HepG2 (cell line): ENCODE results near the gene ADAM22.

Experiments used
- CTCF ChIP-seq: sonication (generic); formaldehyde crosslinking; IDR thresholded peaks from 2 replicates; pipeline ENCODE4 v1.5.0; 2020; ENCODE audit warnings: mild to moderate bottlenecking, missing genetic modification reagents, moderate library complexity
- TCF7 ChIP-seq: sonication (generic); IDR thresholded peaks from 2 replicates; pipeline ENCODE4 v1.6.1; 2016; ENCODE audit warnings: antibody characterized with exemption, low read depth
- ZFP36 ChIP-seq: fragments of 150-350 bp; IDR thresholded peaks from 2 replicates; pipeline ENCODE4 v1.6.1; 2018; ENCODE audit warnings: borderline replicate concordance, low read length, low read depth; ENCODE audit not compliant: partially characterized antibody
- ZNF143 ChIP-seq: sonication (generic); formaldehyde crosslinking; IDR thresholded peaks from 2 replicates; pipeline ENCODE4 v1.4.0; 2020; ENCODE audit warnings: missing genetic modification reagents
- ZNF430 ChIP-seq: sonication (generic); formaldehyde crosslinking; IDR thresholded peaks from 2 replicates; pipeline ENCODE4 v1.9.0; 2021; ENCODE audit warnings: mild to moderate bottlenecking, missing genetic modification reagents
- ZNF550 ChIP-seq: sonication (generic); formaldehyde crosslinking; IDR thresholded peaks from 2 replicates; pipeline ENCODE4 v1.4.0; 2020; ENCODE audit warnings: mild to moderate bottlenecking, missing genetic modification reagents, borderline replicate concordance
- ZZZ3 ChIP-seq: sonication (generic); formaldehyde crosslinking; IDR thresholded peaks from 2 replicates; pipeline ENCODE4 v1.4.0; 2020; ENCODE audit warnings: missing genetic modification reagents, mild to moderate bottlenecking, borderline replicate concordance
- TF ChIP-seq, protein P1 (sequence below): IDR thresholded peaks from 2 replicates; pipeline ENCODE4 v1.6.1; 2012; ENCODE audit warnings: low read length, improper control_type of control experiment

- no peak for TF ChIP-seq ZNF143 (CRISPR knock-in tag)
- TF ChIP-seq CTCF (CRISPR knock-in tag): no peak
- TF ChIP-seq ZNF550 (CRISPR knock-in tag): no peak
- TF ChIP-seq, protein P1, sequence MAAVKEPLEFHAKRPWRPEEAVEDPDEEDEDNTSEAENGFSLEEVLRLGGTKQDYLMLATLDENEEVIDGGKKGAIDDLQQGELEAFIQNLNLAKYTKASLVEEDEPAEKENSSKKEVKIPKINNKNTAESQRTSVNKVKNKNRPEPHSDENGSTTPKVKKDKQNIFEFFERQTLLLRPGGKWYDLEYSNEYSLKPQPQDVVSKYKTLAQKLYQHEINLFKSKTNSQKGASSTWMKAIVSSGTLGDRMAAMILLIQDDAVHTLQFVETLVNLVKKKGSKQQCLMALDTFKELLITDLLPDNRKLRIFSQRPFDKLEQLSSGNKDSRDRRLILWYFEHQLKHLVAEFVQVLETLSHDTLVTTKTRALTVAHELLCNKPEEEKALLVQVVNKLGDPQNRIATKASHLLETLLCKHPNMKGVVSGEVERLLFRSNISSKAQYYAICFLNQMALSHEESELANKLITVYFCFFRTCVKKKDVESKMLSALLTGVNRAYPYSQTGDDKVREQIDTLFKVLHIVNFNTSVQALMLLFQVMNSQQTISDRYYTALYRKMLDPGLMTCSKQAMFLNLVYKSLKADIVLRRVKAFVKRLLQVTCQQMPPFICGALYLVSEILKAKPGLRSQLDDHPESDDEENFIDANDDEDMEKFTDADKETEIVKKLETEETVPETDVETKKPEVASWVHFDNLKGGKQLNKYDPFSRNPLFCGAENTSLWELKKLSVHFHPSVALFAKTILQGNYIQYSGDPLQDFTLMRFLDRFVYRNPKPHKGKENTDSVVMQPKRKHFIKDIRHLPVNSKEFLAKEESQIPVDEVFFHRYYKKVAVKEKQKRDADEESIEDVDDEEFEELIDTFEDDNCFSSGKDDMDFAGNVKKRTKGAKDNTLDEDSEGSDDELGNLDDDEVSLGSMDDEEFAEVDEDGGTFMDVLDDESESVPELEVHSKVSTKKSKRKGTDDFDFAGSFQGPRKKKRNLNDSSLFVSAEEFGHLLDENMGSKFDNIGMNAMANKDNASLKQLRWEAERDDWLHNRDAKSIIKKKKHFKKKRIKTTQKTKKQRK: no peak
- TF ChIP-seq ZFP36: no peak
- no peak for TF ChIP-seq ZZZ3
- no peak for TF ChIP-seq ZNF430 (CRISPR knock-in tag)
- no peak for TF ChIP-seq TCF7
Measured at GRCh38 chr7:87966271-87966670, 32.2 kb downstream of the ADAM22 start.
